ENCODE measurements around the gene CYP11A1.
A peak's percentile ranks its signal among the peaks of the same experiment; 100 is the strongest.
"Not testable (repeated sequence)": the region's sequence is repeated elsewhere in the genome, so short reads cannot be mapped to it uniquely, and the experiment has no call there.

CYP11A1 gene

DNA sequence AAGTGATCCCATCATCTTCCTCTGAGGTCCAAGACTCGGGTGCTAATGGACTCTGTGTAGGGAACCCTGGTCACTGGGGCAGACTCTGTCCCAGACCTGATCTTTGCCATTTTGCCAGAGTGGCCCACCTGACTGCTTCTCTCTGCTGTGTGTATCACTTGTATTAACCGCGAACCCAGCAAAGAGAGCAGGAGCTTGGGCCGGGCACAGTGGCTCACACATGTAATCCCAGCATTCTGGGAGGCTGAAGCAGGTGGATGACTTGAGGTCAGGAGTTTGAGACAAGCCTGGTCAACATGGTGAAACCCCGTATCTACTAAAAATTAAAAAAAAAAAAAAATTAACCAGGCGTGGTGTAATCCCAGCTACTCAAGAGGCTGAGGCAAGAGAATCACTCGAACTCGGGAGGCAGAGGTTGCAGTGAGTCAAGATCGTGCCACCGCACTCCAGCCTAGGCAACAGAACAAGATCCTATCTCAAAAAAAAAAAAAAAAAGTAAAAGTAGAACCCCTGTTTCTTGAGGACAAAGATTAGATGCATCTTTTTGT is 32.9 kb upstream of the CYP11A1 start:
- DNase-seq = no peak

DNA sequence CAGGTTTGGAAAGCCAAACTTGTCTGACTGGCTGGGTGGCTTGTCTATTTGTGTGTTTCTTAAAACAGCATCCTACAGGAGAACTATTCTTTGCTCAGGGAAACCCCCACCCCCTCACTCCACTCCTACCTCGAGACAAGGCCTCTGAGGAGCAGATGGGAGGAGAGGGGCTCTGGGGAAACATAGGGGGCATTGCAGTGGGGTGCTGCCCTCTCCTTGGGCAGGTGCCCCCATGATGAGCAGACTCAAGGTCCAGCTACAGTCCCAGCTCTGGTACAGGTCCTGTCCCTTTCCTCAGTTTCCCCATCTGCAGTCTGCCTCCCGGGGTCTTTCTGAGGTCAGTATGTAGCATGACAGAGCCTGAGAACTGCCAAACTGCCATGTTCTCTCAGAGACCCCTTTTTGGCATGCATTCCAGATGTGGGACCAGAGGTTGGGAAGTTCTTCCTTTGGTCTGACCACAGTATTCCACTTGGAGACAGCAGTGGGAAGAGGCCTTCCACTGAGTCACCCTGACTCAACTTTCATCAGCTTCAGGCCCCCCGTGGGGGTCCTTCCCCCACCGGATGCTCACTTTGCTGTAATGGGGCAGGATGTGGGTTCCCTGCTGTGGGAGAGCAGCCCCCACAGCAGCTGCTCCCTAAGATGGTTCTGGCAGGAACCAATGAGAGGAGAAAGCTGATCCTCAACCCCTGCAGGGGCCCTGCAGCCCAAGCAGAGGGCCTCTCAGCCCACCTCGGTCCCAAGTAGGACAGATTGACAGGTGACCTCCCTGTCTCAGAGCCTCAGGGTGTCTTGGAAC is 32.3 kb upstream of the CYP11A1 start:
- peak in 1 of 2 donors; percentile 27 for DNase-seq

DNA sequence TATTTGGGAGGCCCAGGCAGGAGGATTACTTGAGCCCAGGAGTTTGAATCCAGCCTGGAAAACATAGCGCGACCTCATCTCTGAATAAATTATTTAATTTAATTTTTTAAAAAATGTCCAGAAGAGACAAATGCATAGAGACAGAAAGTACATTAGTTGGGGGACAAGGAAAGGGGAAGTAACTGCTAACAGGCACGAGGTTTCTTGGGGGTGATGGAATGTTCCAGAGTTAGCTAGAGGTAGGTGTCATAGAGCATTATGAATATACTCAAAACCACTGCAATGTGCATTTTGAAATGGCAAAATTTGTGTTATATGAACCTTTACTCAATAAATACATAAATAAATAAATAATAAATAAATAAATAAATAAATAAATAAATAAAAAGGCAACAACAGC is 31.7 kb upstream of the CYP11A1 start:
- no peak for DNase-seq

DNA sequence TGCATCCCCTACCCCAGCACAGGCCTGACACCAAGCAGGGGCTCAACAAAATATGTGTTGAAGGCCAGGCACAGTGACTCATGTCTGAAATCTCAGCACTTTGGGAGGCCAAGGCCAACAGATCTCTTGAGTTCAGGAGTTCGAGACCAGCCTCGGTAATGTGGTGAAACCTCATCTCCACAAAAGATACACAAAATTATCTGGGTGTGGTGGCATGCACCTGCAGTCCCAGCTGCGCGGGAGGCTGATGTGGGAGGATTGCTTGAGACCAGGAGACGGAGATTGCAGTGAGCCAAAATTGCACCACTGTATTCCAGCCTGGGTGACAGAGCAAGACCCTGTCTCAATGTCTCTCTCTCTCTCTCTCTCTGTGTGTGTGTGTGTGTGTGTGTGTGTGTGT is 30.7 kb upstream of the CYP11A1 start:
- DNase-seq = no peak

DNA sequence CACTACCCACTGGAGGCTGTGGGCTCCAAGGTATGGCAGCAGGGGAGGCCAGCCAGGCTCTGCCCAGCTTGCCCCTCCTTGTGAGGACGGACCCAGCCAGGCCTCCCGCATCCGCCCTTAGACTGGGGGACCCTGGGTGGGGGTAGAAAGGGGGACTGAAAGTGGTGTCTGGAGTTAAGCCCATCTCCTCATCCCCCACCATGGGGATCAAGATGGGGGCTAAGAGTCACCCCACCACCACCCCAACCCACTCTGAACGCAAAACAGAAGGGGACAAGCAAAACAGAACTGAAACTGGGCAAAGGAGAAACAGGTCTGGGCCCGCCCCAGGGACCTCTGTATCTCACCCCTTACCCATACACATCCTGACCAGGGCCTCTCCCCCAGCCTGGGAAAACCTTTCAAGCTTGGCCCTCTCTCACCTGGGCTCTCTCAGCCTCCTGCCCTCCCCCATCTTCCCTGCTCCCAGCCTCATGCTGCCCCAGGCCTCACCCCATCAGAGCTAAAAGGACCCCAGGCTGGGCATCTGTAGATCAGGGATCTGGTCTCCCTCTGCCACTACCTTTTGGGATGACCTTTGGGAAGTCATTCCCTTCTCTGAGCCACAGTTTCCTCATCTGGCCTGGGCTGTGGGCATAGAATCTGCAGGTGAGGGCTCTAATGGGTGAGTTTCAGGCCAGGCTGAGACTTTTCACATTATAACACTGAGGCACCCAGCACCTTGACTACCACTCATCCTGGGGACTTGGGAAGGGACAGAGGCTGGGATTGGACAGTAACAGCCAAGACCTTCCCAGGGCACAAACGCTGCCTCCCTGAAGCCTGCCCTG is 30.0 kb upstream of the CYP11A1 start:
- DNase-seq = peak in 1 of 2 donors; percentile 68

DNA sequence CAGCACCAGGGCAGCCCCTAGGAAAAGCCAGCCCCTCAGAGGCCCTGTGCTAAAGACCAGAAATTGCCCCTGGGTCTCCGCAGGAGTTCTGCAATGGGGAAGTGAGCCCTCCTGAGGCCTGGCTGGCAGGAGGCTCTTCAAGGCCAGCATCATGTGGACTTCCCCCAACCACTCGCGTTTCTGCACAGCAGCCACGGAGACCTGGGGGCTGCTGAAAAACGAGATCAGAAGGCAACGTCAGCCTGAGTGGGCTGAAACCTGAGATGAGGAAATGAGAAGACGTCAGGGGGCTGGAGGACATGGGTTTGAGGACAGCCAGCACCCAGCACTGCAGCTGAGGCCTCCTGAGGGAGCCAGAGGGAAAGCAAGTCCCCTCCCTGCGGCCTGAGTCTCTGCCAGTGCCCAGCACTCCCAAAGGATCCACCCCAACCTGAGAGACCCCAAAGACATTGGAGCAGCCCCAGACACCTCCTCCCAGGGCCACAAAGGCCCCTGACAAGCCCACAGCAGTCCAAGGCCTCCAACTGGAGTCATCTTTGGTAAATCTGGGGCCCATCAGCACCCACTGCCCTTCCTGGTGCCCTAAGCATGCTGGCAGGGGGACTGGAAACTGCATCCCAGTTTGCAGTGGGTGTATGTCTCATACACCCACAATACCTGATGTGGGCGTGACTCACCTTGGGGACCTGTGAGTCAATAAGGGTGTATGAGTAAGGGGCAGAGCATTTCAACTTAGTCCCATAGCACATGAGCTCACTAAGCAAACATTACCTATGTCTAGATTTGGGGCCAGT is 29.2 kb upstream of the CYP11A1 start:
- peak in 1 of 2 donors; percentile 83 for DNase-seq

DNA sequence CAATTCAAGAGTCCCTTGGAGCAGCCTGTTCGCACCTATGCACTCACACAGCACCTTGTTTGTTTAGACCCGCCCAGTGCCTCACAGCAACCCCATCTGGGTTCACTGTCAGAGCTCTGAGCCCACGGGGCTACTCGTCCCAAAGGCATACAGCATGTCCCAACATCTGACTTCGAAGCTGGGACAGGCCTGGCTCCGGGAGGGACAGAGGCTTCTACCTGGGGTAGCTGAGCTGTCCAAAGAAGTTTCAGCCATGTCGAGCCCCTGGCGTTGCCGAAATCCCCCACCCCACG is 28.6 kb upstream of the CYP11A1 start:
- DNase-seq = no peak

DNA sequence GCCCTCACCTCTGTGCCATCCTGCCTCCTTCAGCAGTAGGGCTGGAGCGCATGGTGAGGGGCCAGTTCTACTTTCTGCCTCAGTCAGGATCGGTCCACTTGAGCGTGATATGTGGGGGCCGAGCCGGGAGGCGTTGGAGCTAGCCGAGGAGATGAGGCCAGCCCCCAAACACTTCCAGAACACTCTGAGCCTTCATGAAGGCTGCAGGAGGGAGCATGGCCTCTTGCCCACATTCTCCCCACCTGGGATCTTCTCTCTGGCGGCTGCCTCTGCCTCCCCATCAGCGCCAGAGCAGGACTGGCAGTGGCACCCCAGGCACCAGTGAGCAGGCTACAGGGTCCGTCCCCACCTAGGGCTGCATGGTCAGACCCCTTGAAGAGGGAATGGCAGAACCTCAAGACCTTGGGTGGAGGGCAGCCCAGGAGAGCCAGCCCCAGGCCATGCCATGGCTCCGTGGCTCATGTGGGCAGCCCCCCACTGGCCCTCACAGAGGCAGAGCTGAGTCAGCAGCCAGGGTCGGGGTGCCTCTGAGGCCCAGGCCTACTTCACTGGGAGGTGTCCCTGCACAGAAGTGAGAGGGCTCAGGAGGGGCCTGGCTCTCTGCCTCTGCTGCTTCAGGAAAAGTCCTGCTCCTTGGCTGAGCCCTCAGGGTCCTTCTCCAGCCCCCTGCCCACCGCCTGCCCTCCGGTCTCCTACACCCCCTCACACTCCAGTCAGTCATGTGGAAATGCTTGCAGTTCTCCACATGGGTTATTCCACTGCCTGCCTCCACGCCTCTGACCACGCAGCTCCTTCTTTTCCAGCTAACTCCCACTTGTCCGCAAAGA is 28.1 kb upstream of the CYP11A1 start:
- DNase-seq = no peak

DNA sequence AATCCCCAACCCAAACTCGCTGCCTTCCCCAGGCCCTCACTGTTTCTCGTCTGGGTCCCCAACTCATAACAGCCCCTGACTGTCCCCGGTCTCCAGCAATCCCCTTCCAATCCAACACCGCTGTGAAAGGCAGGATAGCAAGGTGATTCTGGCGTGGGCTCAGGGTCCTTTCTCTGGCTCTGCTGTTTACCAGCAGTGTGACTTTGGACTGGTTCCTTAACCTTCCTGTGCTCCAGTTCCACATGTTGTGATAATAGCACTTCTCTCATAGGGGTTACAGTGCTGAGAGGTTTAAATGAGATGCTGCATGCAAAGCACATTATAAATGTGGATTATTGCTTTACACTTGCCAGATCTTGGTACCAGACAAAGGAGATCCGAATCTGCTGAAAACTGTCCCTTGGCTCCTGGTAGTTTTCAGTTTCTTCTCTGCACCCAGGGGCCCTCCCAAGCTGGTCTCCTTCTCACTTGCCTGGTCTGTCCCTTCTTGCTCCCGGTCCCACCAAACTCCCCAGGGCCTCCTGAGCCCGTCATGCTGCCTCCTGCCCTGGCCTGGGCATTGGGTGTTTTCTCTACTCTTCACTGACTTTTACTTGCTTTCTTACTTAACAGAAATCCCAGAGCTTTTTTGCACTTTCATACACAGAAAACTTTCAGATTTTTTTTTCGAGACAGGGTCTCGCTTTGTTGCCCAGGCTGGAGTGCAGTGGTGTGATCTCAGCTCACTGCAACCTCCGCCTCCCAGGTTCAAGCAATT is 26.8 kb upstream of the CYP11A1 start:
- DNase-seq = no peak

DNA sequence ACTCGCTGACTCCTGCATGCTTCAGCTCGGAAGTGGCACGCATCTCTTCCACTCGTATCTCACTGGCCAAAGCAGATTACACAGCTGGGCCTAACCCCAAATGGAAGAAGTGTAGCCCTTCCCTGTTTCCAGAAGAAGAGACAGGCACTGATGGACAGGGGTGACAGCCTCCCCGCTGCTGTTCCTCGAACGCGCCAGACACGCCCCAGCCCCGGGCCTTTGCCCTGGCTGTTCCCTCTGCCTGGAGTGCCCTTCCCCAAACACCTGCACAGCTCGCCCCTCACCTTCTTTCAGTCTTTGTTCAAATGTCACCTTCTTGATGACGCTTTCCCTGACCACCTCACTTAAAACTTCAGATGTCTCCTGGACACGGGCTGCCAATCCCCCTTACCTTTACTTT is 26.0 kb upstream of the CYP11A1 start:
- no peak for DNase-seq

DNA sequence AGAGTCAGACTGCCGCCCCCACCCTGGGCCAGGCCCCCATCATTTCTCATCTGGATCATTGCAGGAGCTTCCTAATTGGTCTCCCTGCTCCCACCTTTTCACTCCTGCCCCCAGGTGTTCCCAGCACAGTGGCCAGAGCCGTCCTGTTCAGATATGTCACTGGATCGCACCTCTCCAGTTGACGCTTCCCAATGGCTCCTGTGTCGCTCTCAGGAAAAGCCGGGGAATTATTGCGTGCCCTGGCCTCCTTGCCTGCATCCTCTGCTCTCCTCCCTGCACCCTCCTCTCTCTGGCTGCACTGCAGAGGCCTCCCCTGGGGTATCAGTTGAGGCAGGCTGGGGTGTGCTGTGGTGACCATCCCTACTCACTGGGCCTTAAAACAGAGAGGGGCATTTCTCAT is 25.5 kb upstream of the CYP11A1 start:
- no peak for DNase-seq

DNA sequence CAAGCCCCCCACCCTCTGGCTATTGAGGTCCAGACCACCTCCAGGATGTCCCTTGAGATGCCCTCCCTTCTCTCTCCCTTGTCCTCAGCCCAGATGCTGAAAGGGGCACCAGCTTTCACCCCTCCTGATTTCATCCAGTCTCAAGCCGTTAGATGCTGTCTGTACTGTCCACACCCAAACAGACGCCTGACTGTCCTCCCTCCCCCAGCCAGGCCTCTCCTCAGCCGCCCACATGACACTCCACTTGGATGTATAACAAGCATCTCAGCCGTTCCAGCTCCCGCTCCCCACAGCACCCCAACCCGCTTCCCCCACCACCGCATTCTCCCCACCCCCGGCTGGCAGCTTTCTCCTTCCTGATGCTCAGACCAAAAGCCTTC is 25.0 kb upstream of the CYP11A1 start:
- no peak for DNase-seq

DNA sequence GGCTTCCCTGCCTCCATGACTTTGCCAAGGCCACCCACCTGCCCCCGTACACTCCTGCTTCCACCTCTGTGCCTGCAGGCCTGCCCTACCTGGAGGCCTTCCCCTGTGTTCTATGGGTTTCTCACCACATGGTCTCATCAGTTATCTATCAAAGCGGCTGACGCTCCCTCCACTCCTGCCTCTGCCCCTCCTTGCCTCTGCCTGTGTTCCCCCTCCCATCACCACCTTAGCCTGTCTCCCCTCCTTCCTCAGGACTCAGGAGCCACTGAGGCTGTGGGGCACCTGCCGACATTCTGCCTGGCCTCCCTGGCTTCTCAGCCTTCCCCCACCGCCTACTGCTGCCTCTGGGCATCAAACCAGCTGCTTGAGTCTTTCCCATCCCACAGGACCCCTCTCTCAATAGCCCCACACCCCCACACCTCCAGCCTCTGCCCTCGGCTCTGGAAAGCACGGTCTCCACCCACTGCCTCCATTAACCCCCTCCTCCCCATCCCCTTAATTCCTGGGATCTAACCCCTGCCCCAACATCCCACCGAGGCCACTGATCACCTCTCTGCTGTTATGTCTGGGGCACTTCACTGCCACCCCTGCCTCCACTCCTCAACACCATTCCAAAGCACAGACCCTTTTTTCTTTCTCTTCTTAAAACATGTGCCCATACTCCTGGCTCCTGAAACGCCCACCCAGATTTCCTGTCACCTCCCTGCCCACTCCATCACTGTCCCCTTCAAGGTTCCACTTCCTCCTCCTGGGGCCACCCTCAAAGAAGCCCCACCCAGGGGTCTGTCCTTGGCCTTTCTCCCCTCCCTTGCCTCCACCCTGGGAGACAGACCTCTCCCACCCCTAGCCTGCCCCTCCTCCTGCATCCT is 24.4 kb upstream of the CYP11A1 start:
- no peak for DNase-seq

DNA sequence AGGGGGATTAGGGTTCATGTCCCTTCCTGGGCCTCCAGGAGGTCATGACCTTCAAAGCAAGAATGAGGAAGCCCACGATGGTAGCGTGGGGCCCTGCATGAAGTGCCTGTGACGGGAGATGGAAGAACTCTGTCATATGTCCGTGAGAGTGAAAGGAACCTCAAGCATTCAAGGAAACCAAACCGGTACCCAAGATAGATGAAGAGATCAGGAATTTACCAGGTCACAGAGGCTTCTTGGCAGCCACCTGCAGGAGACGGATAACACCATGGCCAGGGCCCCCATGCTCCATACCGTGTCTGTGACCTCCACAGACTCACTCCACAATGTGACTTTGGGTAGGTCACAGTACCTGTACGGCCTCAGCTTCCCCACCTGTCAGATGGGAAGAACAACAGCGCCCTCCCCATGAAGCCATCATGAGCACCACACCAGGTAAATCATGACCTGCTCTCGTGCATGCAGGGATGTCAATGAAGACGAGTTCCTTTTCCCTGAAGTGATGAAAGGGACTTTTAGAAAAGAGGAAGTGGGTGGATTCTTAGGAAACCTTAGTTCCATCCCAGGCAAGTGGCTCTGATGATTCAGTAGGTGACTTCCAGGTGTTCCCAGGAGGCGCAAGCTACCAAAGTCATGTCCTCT is 23.3 kb upstream of the CYP11A1 start:
- peak in 1 of 2 donors; percentile 36 for DNase-seq

DNA sequence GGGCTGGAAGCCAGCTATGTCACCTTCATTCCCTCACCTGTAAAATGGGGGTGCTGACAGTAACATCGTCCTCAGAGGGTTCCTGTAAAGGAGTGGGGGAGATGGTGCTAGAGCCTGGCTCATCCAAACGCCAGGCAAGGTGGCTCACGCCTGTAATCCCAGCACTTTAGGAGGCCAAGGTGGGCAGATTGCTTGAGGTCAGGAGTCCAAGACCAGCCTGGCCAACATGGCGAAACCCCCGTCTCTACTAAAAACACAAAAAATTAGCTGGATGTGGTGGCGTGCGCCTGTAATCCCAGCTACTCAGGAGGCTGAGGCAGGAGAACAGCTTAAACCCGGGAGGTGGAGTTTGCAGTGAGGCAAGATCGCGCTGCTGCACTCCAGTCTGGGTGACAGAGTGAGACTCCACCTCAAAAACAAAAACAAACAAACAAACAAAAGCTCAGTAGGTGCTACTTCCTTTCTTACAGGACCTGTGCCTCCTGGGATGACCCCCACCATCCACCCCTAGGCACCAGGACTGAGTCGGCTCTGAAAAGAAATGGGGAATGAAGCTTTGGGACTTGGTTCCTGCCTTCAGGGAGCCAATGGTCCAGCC is 22.7 kb upstream of the CYP11A1 start:
- DNase-seq = not testable (repeated sequence)

DNA sequence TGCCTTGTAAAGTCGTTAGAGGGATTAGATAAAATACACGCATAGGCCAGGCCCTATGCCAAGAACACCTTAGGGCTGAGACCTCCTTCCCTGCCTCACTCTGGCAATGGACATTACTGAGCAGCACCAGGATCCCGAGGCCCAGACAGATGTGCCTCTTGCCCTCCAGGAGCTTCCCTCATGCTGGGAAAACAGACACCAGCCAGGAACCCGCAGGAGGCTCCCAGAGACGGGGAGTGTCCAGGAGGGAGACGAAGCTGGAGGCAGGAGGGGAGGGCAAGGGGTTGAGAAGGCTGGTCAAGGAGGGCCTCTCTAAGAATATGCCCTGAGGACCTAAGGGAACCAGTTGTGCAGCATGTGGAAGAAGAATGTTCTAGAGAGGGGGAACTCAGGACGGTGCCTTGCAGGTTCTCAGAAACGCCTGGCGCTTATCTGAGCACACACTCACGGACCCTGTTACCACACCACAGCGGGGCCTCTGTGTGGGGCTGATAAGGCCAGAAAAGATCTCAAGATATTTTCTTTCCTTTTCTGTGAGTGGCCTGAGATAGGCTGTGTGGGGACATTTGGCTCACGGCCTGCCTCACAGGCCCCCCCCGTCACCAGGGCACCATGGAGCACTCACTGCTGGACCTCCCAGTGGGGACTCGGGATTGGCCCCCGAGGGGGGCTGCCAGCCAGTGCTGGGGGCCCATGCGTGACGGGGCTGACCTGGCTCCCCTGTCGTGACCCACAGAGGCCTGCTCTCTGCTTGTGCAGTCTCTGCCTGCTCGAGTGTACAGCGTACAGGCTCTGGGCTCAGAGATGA is 22.0 kb upstream of the CYP11A1 start:
- DNase-seq = no peak

DNA sequence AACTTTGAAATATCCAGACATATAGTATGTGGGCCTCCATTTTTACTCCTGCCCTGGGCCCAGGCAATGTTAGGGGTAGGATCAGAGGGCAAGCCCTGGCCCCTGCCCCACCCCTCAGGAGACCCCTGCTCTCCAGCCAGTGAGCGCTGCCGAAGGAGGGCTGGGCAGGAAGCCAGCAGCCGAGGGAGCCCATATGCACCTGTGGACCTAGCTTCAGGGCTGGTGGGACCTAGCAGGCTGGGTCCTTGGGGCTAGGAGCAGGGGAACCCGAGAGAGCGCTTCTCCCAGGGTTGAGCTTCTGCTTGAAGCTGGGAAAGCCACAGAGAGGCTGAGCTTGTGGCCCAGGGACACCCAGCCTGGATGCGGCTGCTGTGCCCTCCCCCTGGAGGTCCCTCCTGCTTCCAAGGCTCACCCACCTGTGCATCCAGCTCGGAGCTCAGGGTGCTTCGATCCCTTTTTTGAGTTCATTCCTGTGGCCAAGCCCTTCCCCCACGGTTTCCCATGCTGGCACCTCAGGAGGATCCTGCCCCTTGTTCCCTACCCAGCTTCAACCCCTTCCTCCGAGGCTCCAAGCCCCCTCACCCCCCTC is 21.0 kb upstream of the CYP11A1 start:
- no peak for DNase-seq

DNA sequence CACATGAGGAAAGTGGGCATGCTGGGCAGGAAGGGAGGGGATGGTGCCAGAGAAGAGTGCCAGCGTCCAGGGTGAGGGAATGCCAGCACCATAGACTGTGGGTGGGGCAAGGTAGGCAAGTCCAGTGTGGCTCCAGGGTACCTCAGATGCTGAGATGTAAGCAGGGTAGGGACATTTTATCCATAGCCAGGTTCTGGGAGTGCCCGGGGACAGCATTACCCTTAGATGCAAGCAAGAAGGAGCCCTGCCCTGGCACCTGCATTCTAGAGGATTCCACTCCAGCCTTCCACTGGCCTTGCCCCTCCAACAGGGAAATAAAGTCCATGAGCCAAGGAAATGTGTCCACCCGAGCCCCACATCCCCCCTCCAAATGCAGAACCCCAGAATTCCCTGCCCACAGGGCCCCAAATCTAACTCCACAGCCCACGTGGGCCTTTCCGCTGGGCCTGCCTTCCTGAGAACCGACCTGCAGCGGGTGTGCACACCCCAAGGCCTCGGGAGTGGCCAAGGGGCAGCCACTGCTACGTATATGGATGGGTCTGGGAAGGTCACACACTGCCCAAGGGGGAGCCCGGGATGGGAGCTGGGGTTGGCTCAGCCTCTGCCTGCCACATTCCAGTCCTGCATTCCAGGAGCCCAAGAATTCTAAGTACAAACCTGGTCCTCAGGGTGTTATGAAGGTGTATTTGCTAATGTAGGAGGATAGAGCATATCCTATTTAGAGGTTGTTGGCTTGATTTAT is 20.3 kb upstream of the CYP11A1 start:
- no peak for DNase-seq
